HepG2 (cell line): ENCODE measurements around the gene BHLHE41. TPM values are rescaled to one million over a fixed set of nuclear protein-coding genes. Genes with fewer than 3 reads are reported as not detected.

ENCODE experiments used
- ATF4 ChIP-seq, 2 experiments: fragments of 450-650 bp in 1 of 2; sonication (generic) in 1 of 2; formaldehyde crosslinking; IDR thresholded peaks; 2 replicates each; pipeline versions ENCODE4 v1.5.0 to v1.8.0; 2020 to 2022; ENCODE audit warnings: mild to moderate bottlenecking in 1 of 2, missing genetic modification reagents in 1 of 2
- CSRNP1 ChIP-seq: sonication (generic); formaldehyde crosslinking; IDR thresholded peaks from 2 replicates; pipeline ENCODE4 v1.8.1; 2023; ENCODE audit warnings: mild to moderate bottlenecking, missing genetic modification reagents
- MAZ ChIP-seq, 2 experiments: sonication (generic) in 1 of 2; formaldehyde crosslinking in 1 of 2; IDR thresholded peaks; 2 replicates each; pipeline versions ENCODE4 v1.5.0 to v1.6.1; 2012 to 2020; ENCODE audit warnings: low read depth in 2 of 2, mild to moderate bottlenecking in 2 of 2, borderline replicate concordance in 1 of 2, improper control_type of control experiment in 1 of 2, low read length in 1 of 2, missing genetic modification reagents in 1 of 2, moderate library complexity in 1 of 2
- MYPOP ChIP-seq: sonication (generic); formaldehyde crosslinking; IDR thresholded peaks from 2 replicates; pipeline ENCODE4 v1.8.1; 2023; ENCODE audit warnings: mild to moderate bottlenecking, moderate library complexity, missing genetic modification reagents
- ZHX2 ChIP-seq, 2 experiments: sonication (generic) in 1 of 2; formaldehyde crosslinking in 1 of 2; IDR thresholded peaks; 2 replicates each; pipeline versions ENCODE4 v1.6.1 to v1.9.0; 2014 to 2022; ENCODE audit warnings: antibody characterized with exemption in 1 of 2, borderline replicate concordance in 1 of 2, inconsistent platforms in 1 of 2, low read depth in 1 of 2, missing genetic modification reagents in 1 of 2
- ZNF275 ChIP-seq: sonication (generic); formaldehyde crosslinking; IDR thresholded peaks from 2 replicates; pipeline ENCODE4 v1.8.0; 2022; ENCODE audit warnings: missing genetic modification reagents, mild to moderate bottlenecking, inconsistent platforms, borderline replicate concordance
- ZNF687 ChIP-seq: sonication (generic); formaldehyde crosslinking; IDR thresholded peaks from 2 replicates; pipeline ENCODE4 v1.5.1; 2020; ENCODE audit warnings: mild to moderate bottlenecking, missing genetic modification reagents, moderate library complexity
- ZNF816 ChIP-seq: sonication (generic); formaldehyde crosslinking; IDR thresholded peaks from 2 replicates; pipeline ENCODE4 v1.8.0; 2022; ENCODE audit warnings: missing genetic modification reagents, mild to moderate bottlenecking, borderline replicate concordance
- polyA plus RNA-seq, 8 experiments: library from polyadenylated mRNA; depleted of rRNA in 3 of 8; stranded (reverse) in 7 of 8; unstranded in 1 of 8; fragments of >200 nt; fragmentation: Illumina TruSeq in 4 of 8; extraction: Trizol in 4 of 8; gene quantifications; 2 replicates each; pipeline versions ENCODE4 v1.2.1 to v1.2.3, GENCODE V29; 2011 to 2016; ENCODE audit warnings: low read depth in 4 of 8, missing spikeins in 1 of 8, mixed read lengths in 1 of 8; ENCODE audit not compliant: insufficient read depth in 1 of 8
- total RNA-seq, 5 experiments: library from RNA; depleted of rRNA; stranded (reverse); fragments of >200 nt; fragmentation: Illumina TruSeq; extraction: Trizol; gene quantifications; 2 replicates each; pipeline ENCODE4 v1.2.3, GENCODE V29; 2016; ENCODE audit warnings: low read depth in 1 of 5

Gene BHLHE41
- total and polyA plus RNA-seq, 2 of the 13 experiments (the other 11 are each of a cell fraction or from before 2014, with no cell fraction given): 0.03 TPM; not detected in 1

- TF ChIP-seq ZNF687 (CRISPR knock-in tag) (no peak), ZNF816 (CRISPR knock-in tag) (peak; percentile 74), ZHX2 (IDR thresholded peaks at IDR 0.05; ENCODE audit: low read depth) (no peak), ZHX2 (CRISPR knock-in tag; IDR thresholded peaks at IDR 0.05; ENCODE audit: borderline replicate concordance) (no peak), ZNF275 (CRISPR knock-in tag) (peak; percentile 19; the same call in 1 of the 2 replicates), MYPOP (CRISPR knock-in tag) (peak; percentile 17; the same call in 1 of the 2 replicates), MAZ (IDR thresholded peaks at IDR 0.05; ENCODE audit: borderline replicate concordance, low read depth, low read length) (0 out of 2 replicates have a peak, but pooled peaks have one; percentile 6), MAZ (CRISPR knock-in tag; IDR thresholded peaks at IDR 0.05; ENCODE audit: low read depth) (no peak), ATF4 (CRISPR knock-in tag; IDR thresholded peaks at IDR 0.05) (no peak), CSRNP1 (CRISPR knock-in tag) (no peak)
These were observed 10.0 kb downstream of the BHLHE41 start (continued) for GRCh38 chr12:26114720-26115401.
